Measurements from ENCODE around the gene SOST.

SOST gene

GRCh38 chr17:43707184-43707583, 51.4 kb downstream of the SOST start:
- no peak for DNase-seq (ENCODE audit: low spot score)

GRCh38 chr17:43706235-43706634, 52.4 kb downstream of the SOST start:
- DNase-seq (ENCODE audit: low spot score): no peak

Measured in CD4-positive, alpha-beta T cell treated with Interleukin-2 at 100 ng/mL for 4 hours (primary cell).